ENCODE results near the gene LRP6.

DNA sequence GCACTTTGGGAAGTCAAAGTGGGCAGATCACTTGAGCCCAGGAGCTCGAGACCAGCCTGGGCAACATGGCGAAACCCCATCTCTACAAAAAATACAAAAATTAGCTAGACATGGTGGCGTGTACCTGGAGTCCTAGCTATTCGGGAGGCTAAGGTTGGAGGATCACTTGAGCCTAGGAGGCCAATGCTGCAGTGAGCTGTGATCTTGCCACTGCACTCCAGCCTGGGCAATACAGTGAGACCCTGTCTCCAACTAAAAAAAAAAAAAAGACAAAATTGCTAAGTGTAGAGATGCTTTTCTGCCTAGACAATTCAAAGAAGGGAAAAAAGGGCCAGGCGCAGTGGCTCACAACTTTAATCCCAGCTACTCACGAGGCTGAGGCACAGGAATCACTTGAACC lies 3.4 kb upstream of the LRP6 start:
- TF ChIP-seq, protein P1, sequence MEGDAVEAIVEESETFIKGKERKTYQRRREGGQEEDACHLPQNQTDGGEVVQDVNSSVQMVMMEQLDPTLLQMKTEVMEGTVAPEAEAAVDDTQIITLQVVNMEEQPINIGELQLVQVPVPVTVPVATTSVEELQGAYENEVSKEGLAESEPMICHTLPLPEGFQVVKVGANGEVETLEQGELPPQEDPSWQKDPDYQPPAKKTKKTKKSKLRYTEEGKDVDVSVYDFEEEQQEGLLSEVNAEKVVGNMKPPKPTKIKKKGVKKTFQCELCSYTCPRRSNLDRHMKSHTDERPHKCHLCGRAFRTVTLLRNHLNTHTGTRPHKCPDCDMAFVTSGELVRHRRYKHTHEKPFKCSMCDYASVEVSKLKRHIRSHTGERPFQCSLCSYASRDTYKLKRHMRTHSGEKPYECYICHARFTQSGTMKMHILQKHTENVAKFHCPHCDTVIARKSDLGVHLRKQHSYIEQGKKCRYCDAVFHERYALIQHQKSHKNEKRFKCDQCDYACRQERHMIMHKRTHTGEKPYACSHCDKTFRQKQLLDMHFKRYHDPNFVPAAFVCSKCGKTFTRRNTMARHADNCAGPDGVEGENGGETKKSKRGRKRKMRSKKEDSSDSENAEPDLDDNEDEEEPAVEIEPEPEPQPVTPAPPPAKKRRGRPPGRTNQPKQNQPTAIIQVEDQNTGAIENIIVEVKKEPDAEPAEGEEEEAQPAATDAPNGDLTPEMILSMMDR (IDR thresholded peaks at IDR 0.05): no peak
- TF ChIP-seq POLR2A (IDR thresholded peaks at IDR 0.05): no peak
